Pancreas (tissue), 10 donors: ENCODE results near the gene PRDM15. TPM values are rescaled to one million over a fixed set of nuclear protein-coding genes. Genes with fewer than 3 reads are reported as not detected.

Source experiments
- ATAC-seq, 4 donors: fragments of 200-7000 bp; cut with Tn5 transposase; one replicate each; pipeline versions ENCODE4 v1.8.0 to v1.9.1; 2020; ENCODE audit warnings: mild to moderate bottlenecking in 4 of 4, moderate library complexity in 4 of 4
- DNase-seq, 6 donors: peaks; one replicate each; pipeline ENCODE4 v3.0.0-alpha.2; 2020
- FAIRE-seq: peaks from 2 replicates; lab custom pipeline; 2012; peaks lifted over from hg19 to GRCh38; lab: Jason Lieb, UNC
- H3K27ac ChIP-seq, 4 donors: fragments of 200-600 bp; sonication (generic); 1 replicate in 3 of 4; 2 replicates in 1 of 4; pipeline versions ENCODE4 v1.5.0 to v1.8.0; 2020
- H3K27me3 ChIP-seq, 4 donors: fragments of 200-600 bp; one replicate each; pipeline ENCODE4 v1.8.0; 2021
- H3K36me3 ChIP-seq, 3 donors: fragments of 200-600 bp; sonication (generic) in 1 of 3; one replicate each; pipeline versions ENCODE4 v1.5.0 to v1.8.0; 2020 to 2021
- H3K4me1 ChIP-seq, 3 donors: fragments of 200-600 bp; one replicate each; pipeline ENCODE4 v1.8.0; 2021
- H3K4me3 ChIP-seq, 4 donors: fragments of 200-600 bp; sonication (generic) in 2 of 4; one replicate each; pipeline versions ENCODE4 v1.5.0 to v1.8.0; 2020 to 2021
- H3K9me3 ChIP-seq, 4 donors: fragments of 200-600 bp; one replicate each; pipeline ENCODE4 v1.8.0; 2021
- WGBS, 2 donors: extraction: QIAGEN DNeasy Blood & Tissue Kit; methylation state at CpG; one replicate each; pipeline ENCODE4 v1.1.7; 2013; 5-methylcytosine and 5-hydroxymethylcytosine counted together
- intact Hi-C, 3 donors: fragments of 100-400 bp; cut with DNase I; formaldehyde crosslinking; loops; one replicate each; pipeline versions ENCODE4 v1.11.1 to v1.14.2; 2022
- polyA plus RNA-seq, 2 donors: library from polyadenylated mRNA; stranded (reverse); fragments of 200-250 nt; gene quantifications; one replicate each; pipeline ENCODE4 v1.2.3, GENCODE V29; 2013
- total RNA-seq, 6 donors: library from RNA; stranded (reverse); fragmentation: NEBNext Ultra II Directional in 4 of 6; extraction: Animal tissue kit (Norgen Biotek cat#: 25700) in 4 of 6; gene quantifications; one replicate each; pipeline versions ENCODE4 v1.2.1 to v1.2.4, GENCODE V29; 2021 to 2023
- TF ChIP-seq, protein P1 (sequence below), 4 donors: fragments of 200-600 bp; sonication (generic) in 3 of 4; IDR thresholded peaks; one replicate each; pipeline versions ENCODE4 v1.5.0 to v1.8.0; 2021; ENCODE audit warnings: antibody characterized with exemption in 4 of 4
- donor health status: healthy with polysubstance abuse.
- donor health status: DM: no; HTN: no; CAD: no; lungs with moderate emphysema.
- donor health status: DM: no; HTN: no; CAD: no.
- donor health status: control.
- donor health status: control.
- donor health status: Bipolar disorder and iron deficiency.
- donor health status: DM: yes; HTN: yes; CAD: no.
- donor health status: DM: no; HTN: no; CAD: no.
- donor health status: DM: no; HTN: no; CAD: no.
- donor health status: DM: yes; HTN: yes; CAD: no.

Gene PRDM15
- total and polyA plus RNA-seq, 8 donors, result 1.6 to 3.9 (median 3.4) TPM

DNA sequence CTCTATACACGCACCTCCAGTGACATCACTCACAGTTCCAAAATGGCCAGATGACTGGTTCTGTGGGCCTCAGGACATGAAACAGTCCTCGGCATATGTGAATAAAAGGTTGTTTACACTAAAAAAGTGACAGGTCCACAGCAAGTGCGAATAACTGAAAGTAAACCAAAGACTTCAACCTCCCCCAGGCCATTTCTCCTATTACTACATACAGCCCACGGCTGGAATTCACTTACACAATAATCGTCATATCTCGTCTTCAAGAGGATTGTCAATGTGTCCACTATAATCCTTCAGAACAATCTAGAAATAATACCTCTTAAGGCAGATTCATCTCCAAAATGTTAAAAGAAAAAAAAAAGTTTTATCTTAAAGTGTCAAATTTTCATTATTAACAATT lies 1.9 kb upstream of the PRDM15 start:
- no peaks in the 10 kb centered on the region for H3K9me3 ChIP-seq
- no peak for ATAC-seq
- WGBS, 2 donors, result 91 to 95% methylated on average over 6 of the region's 6 CpGs
- H3K36me3 ChIP-seq, result no peaks in the 10 kb centered on the region
- no peak for DNase-seq
- intact Hi-C loops, result loop anchor here in 1 of 3 donors (10.0 kb wide), 1 partner anchor 56 kb away; no protein-coding TSS in a partner anchor
- FAIRE-seq, result no peak
- H3K27me3 ChIP-seq, result no peaks in the 10 kb centered on the region
- H3K4me1 ChIP-seq, result peaks cover 4 to 7% (median 7%) of the 10 kb centered on the region in 3 donors
- TF ChIP-seq, protein P1, sequence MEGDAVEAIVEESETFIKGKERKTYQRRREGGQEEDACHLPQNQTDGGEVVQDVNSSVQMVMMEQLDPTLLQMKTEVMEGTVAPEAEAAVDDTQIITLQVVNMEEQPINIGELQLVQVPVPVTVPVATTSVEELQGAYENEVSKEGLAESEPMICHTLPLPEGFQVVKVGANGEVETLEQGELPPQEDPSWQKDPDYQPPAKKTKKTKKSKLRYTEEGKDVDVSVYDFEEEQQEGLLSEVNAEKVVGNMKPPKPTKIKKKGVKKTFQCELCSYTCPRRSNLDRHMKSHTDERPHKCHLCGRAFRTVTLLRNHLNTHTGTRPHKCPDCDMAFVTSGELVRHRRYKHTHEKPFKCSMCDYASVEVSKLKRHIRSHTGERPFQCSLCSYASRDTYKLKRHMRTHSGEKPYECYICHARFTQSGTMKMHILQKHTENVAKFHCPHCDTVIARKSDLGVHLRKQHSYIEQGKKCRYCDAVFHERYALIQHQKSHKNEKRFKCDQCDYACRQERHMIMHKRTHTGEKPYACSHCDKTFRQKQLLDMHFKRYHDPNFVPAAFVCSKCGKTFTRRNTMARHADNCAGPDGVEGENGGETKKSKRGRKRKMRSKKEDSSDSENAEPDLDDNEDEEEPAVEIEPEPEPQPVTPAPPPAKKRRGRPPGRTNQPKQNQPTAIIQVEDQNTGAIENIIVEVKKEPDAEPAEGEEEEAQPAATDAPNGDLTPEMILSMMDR (IDR thresholded peaks at IDR 0.05), result no peak
- H3K4me3 ChIP-seq, result no peak overlapping the region
- no peak overlapping the region for H3K27ac ChIP-seq

DNA sequence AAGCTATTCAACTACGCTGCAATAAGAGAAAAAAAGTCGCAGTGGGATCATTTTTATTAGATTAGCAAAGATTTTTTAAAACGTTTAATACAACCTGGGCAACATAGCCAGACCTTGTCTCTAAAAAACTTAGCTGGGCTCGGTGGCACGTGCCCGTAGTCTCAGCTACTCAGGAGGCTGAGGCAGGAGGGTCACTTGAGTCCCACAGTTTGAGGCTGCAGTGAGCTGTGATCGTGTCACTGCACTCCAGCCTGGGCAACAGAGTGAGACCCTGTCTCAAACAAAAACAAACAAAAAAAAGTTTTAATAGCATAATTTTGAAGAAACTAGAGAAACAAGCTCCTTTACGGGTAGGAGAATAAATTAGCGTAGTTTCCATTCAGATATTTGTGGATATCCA lies 1.0 kb upstream of the PRDM15 start:
- Histone ChIP-seq H3K9me3 (no peaks in the 10 kb centered on the region), H3K27ac (no peak overlapping the region), H3K4me1 (peaks cover 4 to 7% (median 6%) of the 10 kb centered on the region in 3 donors), H3K4me3 (peak overlapping the region in 1 of 4 donors; percentile 56), H3K27me3 (no peaks in the 10 kb centered on the region), H3K36me3 (no peaks in the 10 kb centered on the region)
- FAIRE-seq, result no peak
- intact Hi-C loops, result loop anchor here in 1 of 3 donors (10.0 kb wide), 1 partner anchor 55 kb away; no protein-coding TSS in a partner anchor
- no peak for ATAC-seq
- TF ChIP-seq, protein P1 (IDR thresholded peaks at IDR 0.05), result no peak
- DNase-seq, result no peak
- WGBS, 2 donors, result 87 to 91% methylated on average over 9 of the region's 9 CpGs

DNA sequence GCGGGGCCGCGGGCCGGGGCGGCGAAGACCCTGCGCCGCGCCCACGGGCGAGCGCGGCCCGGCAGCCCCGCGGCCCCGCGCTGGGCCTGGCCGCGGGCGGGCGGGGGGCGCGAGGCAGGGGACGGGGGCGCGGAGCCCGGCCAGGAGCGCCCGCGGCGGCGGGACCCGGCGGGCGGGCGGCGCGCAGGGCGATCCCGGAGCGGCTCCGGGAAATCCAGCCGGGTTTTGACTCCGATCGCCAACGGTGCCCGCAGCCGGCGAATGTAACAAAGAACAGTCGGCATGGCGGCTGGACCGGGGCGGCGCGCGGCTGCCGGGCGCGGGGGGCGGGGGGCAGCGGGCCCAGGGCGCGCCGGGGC lies 334 bp downstream of the PRDM15 start:
- TF ChIP-seq, protein P1 (IDR thresholded peaks at IDR 0.05), result no peak
- H3K9me3 ChIP-seq, result no peaks in the 10 kb centered on the region
- peak overlapping the region; percentile 63 to 78 (median 66) for H3K4me3 ChIP-seq
- peak overlapping the region in 2 of 4 donors; percentile 58 to 59 for H3K27ac ChIP-seq
- no peaks in the 10 kb centered on the region for H3K27me3 ChIP-seq
- H3K4me1 ChIP-seq, result peaks cover 4 to 7% (median 6%) of the 10 kb centered on the region in 3 donors
- 1% methylated on average over 22 to 65 of the region's 65 CpGs for WGBS, 2 donors
- intact Hi-C loops, result no loop called here
- no peaks in the 10 kb centered on the region for H3K36me3 ChIP-seq
- peak; percentile 66 to 77 (median 68) for ATAC-seq
- DNase-seq, result peak; percentile 81 to 94 (median 84)
- no peak for FAIRE-seq

DNA sequence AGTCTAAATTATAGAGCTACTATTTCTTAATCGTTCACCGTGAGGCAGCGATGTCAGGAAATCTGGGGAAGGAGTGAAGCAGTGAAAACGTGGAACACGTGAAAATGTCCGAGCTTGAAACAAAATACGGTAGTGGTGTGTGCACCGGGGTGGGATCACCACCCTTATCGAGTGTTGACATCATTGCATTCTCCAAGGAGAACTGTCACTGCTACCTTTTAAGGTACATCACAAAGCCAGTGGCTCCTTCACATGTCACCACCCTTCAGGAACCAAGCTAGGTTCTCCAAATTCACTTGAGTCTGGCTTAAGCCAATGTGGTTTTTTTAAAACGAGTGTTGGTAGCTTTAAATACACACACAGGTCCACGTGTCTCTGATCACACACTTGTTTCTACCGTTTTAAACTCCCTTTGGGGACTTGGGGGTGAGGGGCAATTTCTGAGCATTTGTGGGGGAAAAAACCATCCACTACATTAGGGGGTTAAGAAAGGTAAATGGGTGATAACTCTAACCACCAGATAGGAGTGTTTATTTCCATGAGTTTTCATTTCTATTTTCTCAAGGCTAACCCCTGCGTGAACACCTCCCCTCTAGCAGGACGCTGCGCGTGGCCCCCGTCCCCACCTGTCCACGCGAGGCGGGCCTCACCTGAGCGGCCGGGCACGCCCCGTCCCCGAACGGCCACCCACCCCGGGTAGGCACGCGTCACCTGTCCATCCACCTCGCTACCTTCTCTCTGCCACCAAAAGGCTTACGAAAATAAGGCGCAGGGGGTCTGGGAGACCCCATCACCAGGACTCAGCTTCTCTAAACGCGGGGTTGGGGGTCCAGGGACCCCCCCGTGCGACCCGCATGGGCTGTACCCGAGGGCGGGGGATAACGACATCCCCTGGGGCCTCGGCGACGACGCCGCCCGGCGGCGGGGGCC lies 978 bp downstream of the PRDM15 start:
- TF ChIP-seq, protein P1 (IDR thresholded peaks at IDR 0.05), result no peak
- WGBS, 2 donors, result 1 to 2% methylated on average over 45 to 48 of the region's 48 CpGs
- no peaks in the 10 kb centered on the region for H3K36me3 ChIP-seq
- H3K4me3 ChIP-seq, result peak overlapping the region; percentile 63 to 78 (median 66)
- ATAC-seq, result peak; percentile 63 to 72 (median 70)
- peak in 5 of 6 donors; percentile 42 to 78 (median 66) for DNase-seq
- intact Hi-C loops, result no loop called here
- H3K9me3 ChIP-seq, result no peaks in the 10 kb centered on the region
- H3K27ac ChIP-seq, result peak overlapping the region; percentile 58 to 67 (median 58)
- no peak for FAIRE-seq
- H3K27me3 ChIP-seq, result no peaks in the 10 kb centered on the region
- H3K4me1 ChIP-seq, result peaks cover 4 to 7% (median 6%) of the 10 kb centered on the region in 3 donors
